Measurements from ENCODE around the gene PRUNE2.
A peak's percentile ranks its signal among the peaks of the same experiment; 100 is the strongest.

The PRUNE2 gene

GRCh38 chr9:76581731-76582130 lies 324.2 kb downstream of the PRUNE2 start:
- DNase-seq (ENCODE audit: low read depth in 2 of 2, low spot score in 1 of 2), result no peak

- no peak for DNase-seq (ENCODE audit: low read depth in 2 of 2, low spot score in 1 of 2)
Observed at GRCh38 chr9:76580820-76581219, 325.1 kb downstream of the PRUNE2 start.

GRCh38 chr9:76580188-76580587 lies 325.7 kb downstream of the PRUNE2 start:
- no peak for DNase-seq (ENCODE audit: low read depth in 2 of 2, low spot score in 1 of 2)

GRCh38 chr9:76576344-76576743 lies 329.6 kb downstream of the PRUNE2 start:
- DNase-seq (ENCODE audit: low read depth in 2 of 2, low spot score in 1 of 2), result peak; percentile 41 to 43

- DNase-seq (ENCODE audit: low read depth in 2 of 2, low spot score in 1 of 2), result no peak
Observed at GRCh38 chr9:76575761-76576160, 330.2 kb downstream of the PRUNE2 start.

GRCh38 chr9:76573905-76574760 lies 331.8 kb downstream of the PRUNE2 start:
- DNase-seq (ENCODE audit: low read depth in 2 of 2, low spot score in 1 of 2), result no peak

DNA sequence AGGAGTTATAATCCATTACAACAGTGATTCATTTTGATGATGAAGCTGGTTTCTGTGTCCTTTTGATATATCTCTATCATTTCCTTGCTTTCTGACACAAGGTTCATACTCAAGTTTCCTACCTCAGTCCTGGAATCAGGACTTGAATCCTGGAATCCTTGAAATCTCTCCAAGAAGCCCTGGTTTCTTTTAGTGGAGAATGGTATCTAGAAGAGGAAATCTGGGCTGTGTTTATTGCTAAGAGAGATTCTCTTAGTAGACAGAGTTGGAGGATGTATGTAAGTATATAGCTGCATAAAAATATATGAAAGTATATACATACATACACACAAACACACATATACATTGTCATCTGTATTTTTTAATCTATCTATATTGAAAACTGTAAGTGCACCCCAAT lies 332.5 kb downstream of the PRUNE2 start:
- DNase-seq (ENCODE audit: low read depth in 2 of 2, low spot score in 1 of 2), result no peak

GRCh38 chr9:76572151-76572550 lies 333.8 kb downstream of the PRUNE2 start:
- DNase-seq (ENCODE audit: low read depth in 2 of 2, low spot score in 1 of 2), result no peak

- DNase-seq (ENCODE audit: low read depth in 2 of 2, low spot score in 1 of 2), result no peak
Observed at GRCh38 chr9:76571743-76572146, 334.2 kb downstream of the PRUNE2 start.

- no peak for DNase-seq (ENCODE audit: low read depth in 2 of 2, low spot score in 1 of 2)
Observed at GRCh38 chr9:76571288-76571687, 334.6 kb downstream of the PRUNE2 start.

DNA sequence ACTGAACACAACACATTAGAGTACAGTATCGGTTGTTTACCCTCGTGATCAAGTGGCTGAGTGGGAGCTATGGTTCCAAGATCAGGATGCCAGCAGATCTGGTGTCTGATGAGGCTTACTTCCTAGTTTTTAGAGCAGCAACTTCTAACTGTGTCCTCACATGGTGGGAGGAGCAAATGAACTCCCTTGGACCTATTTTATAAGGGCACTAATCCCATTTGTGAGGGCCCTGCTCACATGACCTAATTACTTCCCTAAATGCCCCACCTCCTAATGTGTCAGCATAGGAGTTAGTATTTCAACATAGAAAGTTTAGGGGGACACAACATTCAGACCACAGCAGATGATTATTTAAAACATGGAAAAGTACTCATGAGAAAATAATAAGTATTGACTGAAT lies 335.1 kb downstream of the PRUNE2 start:
- no peak for DNase-seq (ENCODE audit: low read depth in 2 of 2, low spot score in 1 of 2)

DNA sequence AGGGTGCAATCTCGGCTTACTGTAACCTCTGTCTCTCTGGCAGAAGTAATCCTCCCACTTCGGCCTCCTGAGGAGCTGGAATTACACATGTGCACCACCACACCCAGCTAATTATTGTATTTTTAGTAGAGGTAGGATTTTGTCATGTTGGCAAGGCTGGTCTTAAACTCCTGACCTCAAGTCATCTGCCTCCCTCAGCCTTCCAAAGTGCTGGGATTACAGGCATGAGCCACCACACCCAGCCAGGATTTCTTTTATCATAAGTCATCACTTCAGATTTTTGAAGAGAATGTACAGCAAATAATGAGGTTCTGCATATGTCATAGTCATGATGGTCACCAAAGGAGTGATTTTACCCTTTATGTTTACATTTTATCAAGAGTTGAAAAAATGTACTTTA lies 338.8 kb downstream of the PRUNE2 start:
- no peak for DNase-seq (ENCODE audit: low read depth in 2 of 2, low spot score in 1 of 2)

DNA sequence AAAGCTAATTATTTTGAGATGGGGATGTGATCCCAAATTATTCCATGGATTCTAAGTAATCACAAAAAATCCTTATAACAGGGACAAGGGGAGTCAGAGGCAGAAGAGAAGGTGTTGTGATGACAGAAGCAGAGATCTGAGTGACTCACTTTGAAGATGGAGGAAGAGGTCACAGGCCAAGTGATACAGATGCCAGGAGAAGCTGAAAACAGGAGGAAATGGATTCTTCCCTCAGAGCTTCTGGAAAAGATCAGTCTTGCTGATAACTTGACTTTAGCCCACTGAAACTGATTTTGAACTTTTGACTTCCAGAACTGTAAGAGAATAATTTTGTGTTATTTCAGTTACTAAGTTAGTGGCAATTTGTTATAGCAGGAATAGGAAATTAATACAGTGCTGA lies 341.6 kb downstream of the PRUNE2 start:
- no peak for DNase-seq (ENCODE audit: low read depth in 2 of 2, low spot score in 1 of 2)

DNA sequence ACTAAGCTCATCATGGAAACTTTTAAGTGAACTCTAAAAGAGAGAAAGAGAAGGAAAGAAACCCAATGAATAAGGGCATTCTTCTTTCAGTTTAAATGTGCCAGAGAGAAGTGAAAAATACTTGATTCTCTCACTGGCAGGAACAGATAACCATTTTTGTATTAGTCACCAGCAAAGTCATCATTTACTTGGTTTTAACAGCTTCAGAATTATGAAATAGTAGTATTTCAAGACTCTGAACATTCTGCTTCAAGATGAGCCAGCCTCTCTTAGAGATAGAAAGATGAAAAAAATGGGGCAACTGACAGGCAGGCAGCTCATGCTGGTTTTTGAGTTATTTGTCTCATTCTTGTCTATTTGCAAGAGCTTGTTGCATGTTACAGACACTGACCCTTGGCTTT lies 343.4 kb downstream of the PRUNE2 start:
- DNase-seq (ENCODE audit: low read depth in 2 of 2, low spot score in 1 of 2), result no peak

DNA sequence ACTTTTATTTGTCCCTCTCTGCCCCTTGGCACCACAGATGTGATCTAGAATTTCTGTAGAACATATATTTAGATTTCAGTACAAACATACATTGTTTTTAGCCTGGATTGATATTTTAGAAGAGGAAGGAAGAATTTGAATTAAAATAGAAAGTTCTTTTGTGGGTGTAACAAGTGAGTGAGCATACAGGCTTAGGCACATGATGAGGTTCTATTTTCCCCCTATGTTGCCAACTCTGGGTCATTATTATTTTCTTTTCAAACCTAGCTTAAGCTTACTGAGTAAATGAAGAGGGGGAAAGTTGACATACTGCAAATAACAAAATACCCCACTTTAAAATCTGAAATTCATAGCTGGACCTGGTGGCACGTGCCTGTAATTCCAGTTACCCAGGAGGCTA lies 344.0 kb downstream of the PRUNE2 start:
- DNase-seq (ENCODE audit: low read depth in 2 of 2, low spot score in 1 of 2), result no peak
